Osteoblast (primary cell): ENCODE data around the gene RLBP1. TPM values are rescaled to one million over a fixed set of nuclear protein-coding genes. Genes with fewer than 3 reads are reported as not detected.
"Not testable (repeated sequence)": the region's sequence is repeated elsewhere in the genome, so short reads cannot be mapped to it uniquely, and the experiment has no call there.

ENCODE experiments used
- DNase-seq: peaks from one replicate; pipeline ENCODE4 v3.0.0; 2011; ENCODE audit warnings: low spot score, mixed read lengths; ENCODE audit not compliant: insufficient read length; ENCODE audit errors: missing footprints
- H2AFZ ChIP-seq: 2 replicates; pipeline ENCODE4 v1.6.0; 2011; ENCODE audit warnings: mild to moderate bottlenecking, low read length
- H3K27ac ChIP-seq: 2 replicates; pipeline ENCODE4 v1.5.1; 2011; ENCODE audit warnings: mild to moderate bottlenecking, low read depth, low read length, moderate library complexity
- H3K27me3 ChIP-seq: 2 replicates; pipeline ENCODE4 v1.6.0; 2012; ENCODE audit warnings: mild to moderate bottlenecking, control low read depth, inconsistent platforms, low read length, moderate library complexity; ENCODE audit not compliant: insufficient read depth
- H3K36me3 ChIP-seq: 2 replicates; pipeline ENCODE4 v1.5.1; 2011; ENCODE audit warnings: mild to moderate bottlenecking, low read length, control low read depth, moderate library complexity; ENCODE audit not compliant: insufficient read depth
- H3K4me1 ChIP-seq: 2 replicates; pipeline ENCODE4 v1.5.1; 2011; ENCODE audit warnings: mild to moderate bottlenecking, low read length, control low read depth, moderate library complexity; ENCODE audit not compliant: insufficient read depth
- H3K4me2 ChIP-seq: 2 replicates; pipeline ENCODE4 v1.6.0; 2011; ENCODE audit warnings: mild to moderate bottlenecking, low read length; ENCODE audit not compliant: insufficient read depth
- H3K4me3 ChIP-seq: fragments of 200-600 bp; sonication (generic); 3 replicates; pipeline ENCODE4 v1.5.1; 2012; ENCODE audit warnings: mild to moderate bottlenecking, low read length, inconsistent platforms; ENCODE audit not compliant: insufficient read depth
- H3K79me2 ChIP-seq: 2 replicates; pipeline ENCODE4 v1.6.0; 2012; ENCODE audit warnings: mild to moderate bottlenecking, low read length, control low read depth, inconsistent platforms; ENCODE audit not compliant: insufficient read depth
- H3K9me3 ChIP-seq: 2 replicates; pipeline ENCODE4 v1.5.1; 2011; ENCODE audit warnings: low read depth, low read length, control low read depth
- H4K20me1 ChIP-seq: 2 replicates; pipeline ENCODE4 v1.6.0; 2012; ENCODE audit warnings: mild to moderate bottlenecking, low read length, control low read depth; ENCODE audit not compliant: insufficient read depth
- total RNA-seq: library from RNA; depleted of rRNA; stranded (reverse); fragments of >200 nt; gene quantifications from 2 replicates; pipeline ENCODE4 v1.2.3, GENCODE V29; 2012
- TF ChIP-seq, protein P1 (sequence below): IDR thresholded peaks from 2 replicates; pipeline ENCODE4 v1.5.1; 2011; ENCODE audit warnings: mild to moderate bottlenecking, low read depth, low read length, moderate library complexity; ENCODE audit errors: extremely low read depth

RLBP1 gene
- under 0.01 TPM in 2 replicates for total RNA-seq

DNA sequence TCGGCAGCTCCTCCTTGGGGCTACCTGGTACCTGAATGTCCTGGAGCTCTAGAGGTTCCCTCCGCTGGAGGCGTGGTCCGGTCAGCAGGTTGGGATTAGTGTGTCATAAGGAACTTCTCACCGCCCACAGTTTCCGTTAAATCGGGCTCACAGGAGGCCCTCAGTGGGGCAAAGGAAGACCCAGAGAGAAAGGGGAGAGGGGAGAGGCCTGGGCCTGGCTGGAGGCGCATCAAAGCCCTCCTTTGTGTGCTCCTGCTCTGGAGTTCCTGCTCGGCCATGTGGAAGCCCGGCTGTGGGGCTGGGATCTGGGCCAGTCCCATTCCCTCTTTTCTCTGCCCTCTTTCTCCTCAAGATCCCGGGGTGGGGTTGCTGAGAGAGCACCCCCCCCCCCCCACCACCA lies at the start of gene RLBP1:
Gene RLBP1, minus strand, starts transcription at position 37 of the 400 bp plus-strand sequence. CDS start 2,604 bp downstream, outside the sequence.
- H3K27me3 ChIP-seq: peaks cover 28% of the 10 kb centered on the region
- no peak within 1 kb of the TSS for H3K27ac ChIP-seq
- H3K4me3 ChIP-seq: no peak within 1 kb of the TSS
- no peak within 1 kb of the TSS for H3K4me2 ChIP-seq
- H3K4me1 ChIP-seq: no peaks in the 10 kb centered on the region
- no peaks in the 10 kb centered on the region for H3K36me3 ChIP-seq
- H2AFZ ChIP-seq: peak within 1 kb of the TSS; percentile 51
- no peaks in the 10 kb centered on the region for H3K79me2 ChIP-seq
- no peaks in the 10 kb centered on the region for H3K9me3 ChIP-seq
- no peak for DNase-seq
- H4K20me1 ChIP-seq: no peaks in the 10 kb centered on the region
- TF ChIP-seq, protein P1, sequence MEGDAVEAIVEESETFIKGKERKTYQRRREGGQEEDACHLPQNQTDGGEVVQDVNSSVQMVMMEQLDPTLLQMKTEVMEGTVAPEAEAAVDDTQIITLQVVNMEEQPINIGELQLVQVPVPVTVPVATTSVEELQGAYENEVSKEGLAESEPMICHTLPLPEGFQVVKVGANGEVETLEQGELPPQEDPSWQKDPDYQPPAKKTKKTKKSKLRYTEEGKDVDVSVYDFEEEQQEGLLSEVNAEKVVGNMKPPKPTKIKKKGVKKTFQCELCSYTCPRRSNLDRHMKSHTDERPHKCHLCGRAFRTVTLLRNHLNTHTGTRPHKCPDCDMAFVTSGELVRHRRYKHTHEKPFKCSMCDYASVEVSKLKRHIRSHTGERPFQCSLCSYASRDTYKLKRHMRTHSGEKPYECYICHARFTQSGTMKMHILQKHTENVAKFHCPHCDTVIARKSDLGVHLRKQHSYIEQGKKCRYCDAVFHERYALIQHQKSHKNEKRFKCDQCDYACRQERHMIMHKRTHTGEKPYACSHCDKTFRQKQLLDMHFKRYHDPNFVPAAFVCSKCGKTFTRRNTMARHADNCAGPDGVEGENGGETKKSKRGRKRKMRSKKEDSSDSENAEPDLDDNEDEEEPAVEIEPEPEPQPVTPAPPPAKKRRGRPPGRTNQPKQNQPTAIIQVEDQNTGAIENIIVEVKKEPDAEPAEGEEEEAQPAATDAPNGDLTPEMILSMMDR: no peak

DNA sequence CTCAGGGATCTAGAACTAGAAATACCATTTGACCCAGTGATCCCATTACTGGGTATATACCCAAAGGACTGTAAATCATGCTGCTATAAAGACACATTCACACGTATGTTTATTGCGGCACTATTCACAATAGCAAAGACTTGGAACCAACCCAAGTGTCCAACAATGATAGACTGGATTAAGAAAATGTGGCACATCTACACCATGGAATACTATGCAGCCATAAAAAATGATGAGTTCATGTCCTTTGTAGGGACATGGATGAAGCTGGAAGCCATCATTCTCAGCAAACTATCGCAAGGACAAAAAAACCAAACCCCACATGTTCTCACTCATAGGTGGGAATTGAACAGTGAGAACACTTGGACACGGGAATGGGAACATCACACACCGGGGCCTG lies 28.8 kb upstream of the RLBP1 start:
- not testable (repeated sequence) for H4K20me1 ChIP-seq, H3K9me3 ChIP-seq, H3K36me3 ChIP-seq, H3K4me2 ChIP-seq, H3K4me1 ChIP-seq, DNase-seq, H3K4me3 ChIP-seq, H2AFZ ChIP-seq, H3K27me3 ChIP-seq, H3K27ac ChIP-seq
- H3K79me2 ChIP-seq: peaks cover 19% of the 10 kb centered on the region

DNA sequence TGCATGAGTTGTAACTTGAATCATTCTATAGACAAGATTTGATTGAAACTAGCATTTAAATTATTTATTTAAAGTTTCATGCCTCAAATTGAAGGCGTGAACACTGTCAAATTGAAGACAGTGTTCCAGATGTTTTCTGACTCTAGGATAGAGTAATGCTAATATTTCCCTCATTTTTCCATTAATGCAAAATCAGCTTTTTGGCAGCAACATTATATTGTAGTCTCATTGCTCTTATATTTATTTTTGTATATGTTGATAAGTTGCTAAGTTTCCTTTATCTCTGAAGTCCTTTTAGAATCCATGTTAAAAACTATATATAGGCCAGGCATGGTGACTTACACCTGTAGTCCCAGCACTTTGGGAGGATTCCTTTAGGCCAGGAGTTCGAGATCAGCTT lies 27.2 kb upstream of the RLBP1 start:
- peaks cover 22% of the 10 kb centered on the region for H3K79me2 ChIP-seq
- no peaks in the 10 kb centered on the region for H4K20me1 ChIP-seq

DNA sequence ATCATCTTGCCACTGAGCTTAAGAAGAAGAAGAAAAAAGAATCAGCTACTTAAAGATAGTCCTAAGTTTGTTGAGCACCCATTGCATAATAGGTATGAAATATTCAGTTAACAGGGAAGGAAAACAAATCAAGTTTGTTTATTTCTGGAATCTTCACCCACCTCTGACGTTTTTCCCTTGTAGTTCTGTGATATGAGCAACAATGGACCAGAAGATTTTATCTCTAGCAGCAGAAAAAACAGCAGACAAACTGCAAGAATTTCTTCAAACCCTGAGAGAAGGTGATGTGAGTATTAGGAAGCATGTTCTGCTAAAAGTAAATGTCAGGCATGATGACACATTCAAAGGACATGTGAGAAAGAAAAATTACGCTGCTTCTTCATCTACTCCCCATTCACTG lies 26.1 kb upstream of the RLBP1 start:
- no peak overlapping the region for H3K4me3 ChIP-seq
- no peak overlapping the region for H3K4me2 ChIP-seq
- H3K36me3 ChIP-seq: peaks cover 4% of the 10 kb centered on the region
- no peak overlapping the region for H3K27ac ChIP-seq
- DNase-seq: no peak
- H4K20me1 ChIP-seq: no peaks in the 10 kb centered on the region
- no peaks in the 10 kb centered on the region for H3K9me3 ChIP-seq
- peaks cover 22% of the 10 kb centered on the region for H3K79me2 ChIP-seq
- peaks cover 15% of the 10 kb centered on the region for H3K4me1 ChIP-seq
- H3K27me3 ChIP-seq: no peaks in the 10 kb centered on the region
- TF ChIP-seq, protein P1: no peak
- no peak overlapping the region for H2AFZ ChIP-seq

More for the DNA sequence above, 27.2 kb upstream of the RLBP1 start:
- Histone ChIP-seq H3K4me3 (no peak overlapping the region), H3K4me1 (peaks cover 8% of the 10 kb centered on the region), H2AFZ (no peak overlapping the region), H3K27ac (no peak overlapping the region), H3K36me3 (peaks cover 4% of the 10 kb centered on the region), H3K4me2 (no peak overlapping the region), H3K27me3 (no peaks in the 10 kb centered on the region), H3K9me3 (no peaks in the 10 kb centered on the region)
- DNase-seq: no peak
- TF ChIP-seq, protein P1: no peak

DNA sequence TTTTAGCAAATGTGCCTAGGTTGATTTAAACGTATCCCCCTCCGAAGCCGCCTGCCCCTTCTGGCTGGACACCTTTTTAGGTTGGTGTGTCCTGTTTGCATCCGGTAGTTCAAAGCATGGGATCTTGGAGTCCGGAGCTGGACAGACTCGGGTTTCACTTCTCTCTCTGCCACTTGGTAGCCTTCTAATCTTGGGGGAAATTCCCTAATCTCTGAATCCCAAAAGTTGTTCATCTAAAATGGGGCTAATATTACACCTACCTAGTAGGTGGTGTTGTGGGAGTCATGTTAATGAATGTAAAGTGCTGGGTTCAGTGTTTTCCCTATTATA lies 23.2 kb upstream of the RLBP1 start:
- Histone ChIP-seq H3K4me3 (peak overlapping the region; percentile 90), H3K9me3 (no peaks in the 10 kb centered on the region), H3K36me3 (peaks cover 4% of the 10 kb centered on the region), H2AFZ (peak overlapping the region; percentile 98), H3K27ac (peak overlapping the region; percentile 19), H3K27me3 (no peaks in the 10 kb centered on the region), H3K79me2 (peaks cover 22% of the 10 kb centered on the region), H4K20me1 (no peaks in the 10 kb centered on the region), H3K4me2 (peak overlapping the region; percentile 84), H3K4me1 (peaks cover 15% of the 10 kb centered on the region)
- TF ChIP-seq, protein P1: no peak
- peak; percentile 62 for DNase-seq
